ENCODE results near the gene TLN1.

GRCh38 chr9:35725362-35725761, 6.6 kb downstream of the TLN1 start:
- TF ChIP-seq GATA3 (IDR thresholded peaks at IDR 0.05; ENCODE audit: low read depth, low read length) (no peak), GATA2 (IDR thresholded peaks at IDR 0.05; ENCODE audit: low read depth, low read length) (no peak)

All from SH-SY5Y (cell line).